ENCODE measurements around the gene MICU1. TPM values are rescaled to one million over a fixed set of nuclear protein-coding genes. Genes with fewer than 3 reads are reported as not detected.

MICU1 gene
- polyA plus RNA-seq, 1 of the 3 experiments (the other 2 are of a cell fraction): 24.6 TPM

GRCh38 chr10:72321248-72322029, 304.4 kb downstream of the MICU1 start (continued):
- no peak for TF ChIP-seq RXRA (IDR thresholded peaks at IDR 0.05; ENCODE audit: borderline replicate concordance, low read depth)
- TF ChIP-seq MXI1 (IDR thresholded peaks at IDR 0.05; ENCODE audit: low read depth, low read length): no peak

GRCh38 chr10:72320676-72321247, 305.1 kb downstream of the MICU1 start:
- under 1% methylated on average over 9 of the region's 12 CpGs for WGBS (ENCODE audit: low lambda C conversion rate)
- POLR2A ChIA-PET: interaction anchor here (0.5 to 10.9 kb wide), 17 partner anchors 9 to 321 kb away, joined by 3 to 188 read pairs (median 7); partner anchors contain the start of gene DDIT4
- no peak for TF ChIP-seq EZH2phosphoT487 (IDR thresholded peaks at IDR 0.05; ENCODE audit: borderline replicate concordance, low read depth)
- TF ChIP-seq FOXM1 (IDR thresholded peaks at IDR 0.05; ENCODE audit: low read depth): 0 out of 2 replicates have a peak, but pooled peaks have one; percentile 87
- TF ChIP-seq RCOR1 (IDR thresholded peaks at IDR 0.05; ENCODE audit: low read length): peak; percentile 84
- peak; percentile 32; the same call in 1 of the 2 replicates for TF ChIP-seq YY1 (IDR thresholded peaks at IDR 0.05; ENCODE audit: low read depth)
- TF ChIP-seq MEF2A (IDR thresholded peaks at IDR 0.05; ENCODE audit: borderline replicate concordance, low read depth): no peak
- TF ChIP-seq RFX5 (IDR thresholded peaks at IDR 0.05; ENCODE audit: low read length): no peak; the same call in 1 of the 2 replicates
- TF ChIP-seq GABPA (IDR thresholded peaks at IDR 0.05; ENCODE audit: low read depth): peak; percentile 57
- TF ChIP-seq ZBTB33 (IDR thresholded peaks at IDR 0.05; ENCODE audit: borderline replicate concordance, low read depth): no peak; the same call in 1 of the 2 replicates
- no peak for TF ChIP-seq SMC3 (IDR thresholded peaks at IDR 0.05; ENCODE audit: low read depth, low read length)
- peak; percentile 51; the same call in 1 of the 2 replicates for TF ChIP-seq TAF1 (IDR thresholded peaks at IDR 0.05; ENCODE audit: borderline replicate concordance, low read depth, low read length)
- TF ChIP-seq NFIC (IDR thresholded peaks at IDR 0.05; ENCODE audit: borderline replicate concordance): peak; percentile 69; the same call in 1 of the 2 replicates
- no peak for TF ChIP-seq IRF3 (IDR thresholded peaks at IDR 0.05; ENCODE audit: low read depth, low read length)
- peak; percentile 95; the same call in 1 of the 2 replicates for TF ChIP-seq JUND (IDR thresholded peaks at IDR 0.05)
- no peak for TF ChIP-seq USF1 (IDR thresholded peaks at IDR 0.05; ENCODE audit: borderline replicate concordance, low read depth)
- peak; percentile 94 for TF ChIP-seq PBX3 (IDR thresholded peaks at IDR 0.05)
- TF ChIP-seq FOSL2 (IDR thresholded peaks at IDR 0.05; ENCODE audit: borderline replicate concordance, low read depth): peak; percentile 93
- TF ChIP-seq CHD2 (IDR thresholded peaks at IDR 0.05; ENCODE audit: low read length, partially characterized antibody): peak; percentile 64
- no peak for TF ChIP-seq USF2 (IDR thresholded peaks at IDR 0.05; ENCODE audit: borderline replicate concordance, low read depth, low read length)

More at GRCh38 chr10:72320676-72321247, 305.1 kb downstream of the MICU1 start:
- Histone ChIP-seq H3K4me1 (ENCODE audit: control insufficient read depth in 1 of 2, insufficient read depth in 2 of 2, low read depth in 1 of 2, low read length in 1 of 2) (peaks cover 41 to 80% of the 10 kb centered on the region in 2 experiments), H3K4me3 (ENCODE audit: low read depth in 2 of 2, low read length in 1 of 2) (no peak overlapping the region), H3K9ac (peak overlapping the region; percentile 79), H2AFZ (ENCODE audit: low read depth) (no peak overlapping the region), H3K36me3 (replicated peaks in 1 of 2; ENCODE audit: control insufficient read depth in 1 of 2, insufficient read depth in 2 of 2, low read length in 1 of 2) (no peaks in the 10 kb centered on the region), H3K27me3 (ENCODE audit: insufficient read depth) (no peaks in the 10 kb centered on the region), H3K27ac (ENCODE audit: low read depth in 2 of 2, low read length in 1 of 2) (peak overlapping the region; percentile 94 to 97), H4K20me1 (ENCODE audit: insufficient read depth) (no peaks in the 10 kb centered on the region), H3K4me2 (peak overlapping the region; percentile 83; the same call in 1 of the 2 replicates), H3K9me3 (no peaks in the 10 kb centered on the region), H3K9me2 (no peaks in the 10 kb centered on the region), H3K79me2 (ENCODE audit: insufficient read depth) (no peaks in the 10 kb centered on the region), H3F3A (replicated peaks; ENCODE audit: insufficient read depth) (peaks cover 21% of the 10 kb centered on the region)
- CTCF ChIA-PET: interaction anchor here (0.9 to 4.5 kb wide), 12 partner anchors 9 to 424 kb away, joined by 3 to 48 read pairs (median 6); partner anchors contain the start of gene DDIT4
- DNase-seq: peak; percentile 86
